Upper lobe of left lung (tissue), 6 donors: ENCODE data around the gene WIPF2. TPM values are rescaled to one million over a fixed set of nuclear protein-coding genes. Genes with fewer than 3 reads are reported as not detected.

Source experiments
- ATAC-seq, 2 donors: fragments of 200-7000 bp; cut with Tn5 transposase; one replicate each; pipeline ENCODE4 v1.9.1; 2022; ENCODE audit warnings: mild to moderate bottlenecking in 2 of 2, moderate library complexity in 2 of 2; ENCODE audit not compliant: low FRiP score in 2 of 2
- DNase-seq, 2 donors: peaks; one replicate each; pipeline ENCODE4 v3.0.0-alpha.2; 2019 to 2020
- H3K27ac ChIP-seq, 4 donors: fragments of 200-600 bp; sonication (generic); one replicate each; pipeline ENCODE4 v1.5.1; 2016 to 2019
- H3K27me3 ChIP-seq, 4 donors: fragments of 200-600 bp; sonication (generic); one replicate each; pipeline ENCODE4 v1.5.1; 2017 to 2019
- H3K36me3 ChIP-seq, 4 donors: fragments of 200-600 bp; sonication (generic); one replicate each; pipeline ENCODE4 v1.5.1; 2016 to 2019
- H3K4me1 ChIP-seq, 4 donors: fragments of 200-600 bp; sonication (generic); one replicate each; pipeline ENCODE4 v1.5.1; 2018 to 2019
- H3K4me3 ChIP-seq, 4 donors: fragments of 200-600 bp; sonication (generic); one replicate each; pipeline ENCODE4 v1.5.1; 2017 to 2019; ENCODE audit warnings: mild to moderate bottlenecking in 2 of 4, moderate library complexity in 1 of 4
- H3K9me3 ChIP-seq, 4 donors: fragments of 200-600 bp; sonication (generic); one replicate each; pipeline ENCODE4 v1.5.1; 2018 to 2019
- EP300 ChIP-seq, 4 donors: sonication (generic); formaldehyde crosslinking; IDR thresholded peaks; one replicate each; pipeline ENCODE4 v1.5.1; 2017; ENCODE audit warnings: antibody characterized with exemption in 4 of 4, control low read depth in 2 of 4
- POLR2A ChIP-seq, 4 donors: fragments of 450-650 bp; IDR thresholded peaks; one replicate each; pipeline ENCODE4 v1.5.1; 2016 to 2017; ENCODE audit warnings: antibody characterized with exemption in 4 of 4, mild to moderate bottlenecking in 2 of 4
- POLR2AphosphoS5 ChIP-seq, 2 donors: sonication (generic); formaldehyde crosslinking; IDR thresholded peaks; one replicate each; pipeline ENCODE4 v1.5.1; 2017; ENCODE audit warnings: antibody characterized with exemption in 2 of 2
- WGBS, 2 donors: methylation state at CpG; one replicate each; pipeline ENCODE4 v1.1.5; 2017 to 2018; 5-methylcytosine and 5-hydroxymethylcytosine counted together
- total RNA-seq, 6 donors: library from RNA; depleted of rRNA in 4 of 6; stranded (reverse); fragments of >200 nt in 4 of 6; gene quantifications; one replicate each; pipeline versions ENCODE4 v1.1.0 to v1.2.1, GENCODE V29; 2016 to 2021
- TF ChIP-seq, protein P1 (sequence below), 6 experiments: fragments of 450-650 bp in 4 of 6; fragments of 200-600 bp in 2 of 6; sonication (generic) in 2 of 6; IDR thresholded peaks; one replicate each; pipeline ENCODE4 v1.5.1; 2016 to 2019; ENCODE audit warnings: antibody characterized with exemption in 6 of 6
- donor health status: DM: no; HTN: no; CAD: no; lungs with moderate emphysema.
- donor health status: DM: no; HTN: yes; CAD: no; lungs with severe emphysema.

Gene WIPF2, protein sequence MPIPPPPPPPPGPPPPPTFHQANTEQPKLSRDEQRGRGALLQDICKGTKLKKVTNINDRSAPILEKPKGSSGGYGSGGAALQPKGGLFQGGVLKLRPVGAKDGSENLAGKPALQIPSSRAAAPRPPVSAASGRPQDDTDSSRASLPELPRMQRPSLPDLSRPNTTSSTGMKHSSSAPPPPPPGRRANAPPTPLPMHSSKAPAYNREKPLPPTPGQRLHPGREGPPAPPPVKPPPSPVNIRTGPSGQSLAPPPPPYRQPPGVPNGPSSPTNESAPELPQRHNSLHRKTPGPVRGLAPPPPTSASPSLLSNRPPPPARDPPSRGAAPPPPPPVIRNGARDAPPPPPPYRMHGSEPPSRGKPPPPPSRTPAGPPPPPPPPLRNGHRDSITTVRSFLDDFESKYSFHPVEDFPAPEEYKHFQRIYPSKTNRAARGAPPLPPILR
- 10 to 100 TPM; 19.9 to 39.8 (median 26.2) TPM for total RNA-seq

DNA sequence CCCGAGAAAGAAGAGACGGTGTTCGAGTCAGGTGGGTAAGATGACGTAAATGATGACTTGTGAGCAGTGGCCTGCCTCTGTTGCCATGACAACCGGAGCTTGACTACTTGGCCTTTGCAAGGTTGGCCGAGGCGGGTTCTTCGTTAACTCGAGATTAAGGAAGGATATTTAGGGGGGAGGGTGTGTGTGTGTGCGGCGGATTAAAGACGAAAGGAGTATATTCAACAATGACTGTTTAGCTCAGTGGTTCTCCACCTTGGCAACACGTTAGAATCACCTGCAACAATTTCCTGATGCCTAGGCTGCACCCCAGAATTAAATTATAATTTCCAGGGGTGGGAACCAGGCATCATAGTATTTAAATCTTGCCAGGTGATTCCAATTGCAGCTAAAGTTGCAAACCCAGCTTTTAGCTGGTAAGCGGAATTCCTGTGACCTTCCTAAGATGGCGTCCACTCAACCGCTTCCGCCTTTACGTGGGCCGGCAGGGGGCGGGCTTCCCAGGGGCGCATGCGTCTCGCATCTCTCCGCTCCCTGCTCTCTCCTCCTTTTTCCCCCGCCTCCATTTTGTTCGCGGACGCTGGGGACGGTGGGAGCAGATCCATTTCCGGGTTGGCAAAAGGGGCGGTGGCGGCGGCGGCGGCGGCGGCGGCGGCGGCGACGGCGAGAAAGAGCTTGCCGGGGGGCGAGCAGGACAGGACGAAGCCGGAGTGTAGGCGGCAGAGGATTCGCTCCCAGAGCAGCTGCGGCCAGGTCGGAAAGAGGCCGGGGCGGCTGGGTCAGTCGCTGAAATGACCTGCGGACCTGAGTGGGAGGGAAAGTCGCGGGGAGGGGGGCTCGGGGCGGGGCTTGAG lies at the start of gene WIPF2:
Gene WIPF2, plus strand, starts transcription at position 565 of the 854 bp plus-strand sequence. CDS start 37,156 bp downstream, outside the sequence.
- H3K9me3 ChIP-seq = no peaks in the 10 kb centered on the region
- TF ChIP-seq EP300 (IDR thresholded peaks at IDR 0.05) (no peak), POLR2A (IDR thresholded peaks at IDR 0.05) (peak in 3 of 4 donors; percentile 17 to 82 (median 17)), POLR2AphosphoS5 (IDR thresholded peaks at IDR 0.05) (peak; percentile 85 to 92)
- TF ChIP-seq, protein P1, sequence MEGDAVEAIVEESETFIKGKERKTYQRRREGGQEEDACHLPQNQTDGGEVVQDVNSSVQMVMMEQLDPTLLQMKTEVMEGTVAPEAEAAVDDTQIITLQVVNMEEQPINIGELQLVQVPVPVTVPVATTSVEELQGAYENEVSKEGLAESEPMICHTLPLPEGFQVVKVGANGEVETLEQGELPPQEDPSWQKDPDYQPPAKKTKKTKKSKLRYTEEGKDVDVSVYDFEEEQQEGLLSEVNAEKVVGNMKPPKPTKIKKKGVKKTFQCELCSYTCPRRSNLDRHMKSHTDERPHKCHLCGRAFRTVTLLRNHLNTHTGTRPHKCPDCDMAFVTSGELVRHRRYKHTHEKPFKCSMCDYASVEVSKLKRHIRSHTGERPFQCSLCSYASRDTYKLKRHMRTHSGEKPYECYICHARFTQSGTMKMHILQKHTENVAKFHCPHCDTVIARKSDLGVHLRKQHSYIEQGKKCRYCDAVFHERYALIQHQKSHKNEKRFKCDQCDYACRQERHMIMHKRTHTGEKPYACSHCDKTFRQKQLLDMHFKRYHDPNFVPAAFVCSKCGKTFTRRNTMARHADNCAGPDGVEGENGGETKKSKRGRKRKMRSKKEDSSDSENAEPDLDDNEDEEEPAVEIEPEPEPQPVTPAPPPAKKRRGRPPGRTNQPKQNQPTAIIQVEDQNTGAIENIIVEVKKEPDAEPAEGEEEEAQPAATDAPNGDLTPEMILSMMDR (IDR thresholded peaks at IDR 0.05) = peak; percentile 52 to 91 (median 82)
- peak; percentile 96 to 99 for DNase-seq
- peak; percentile 99 to 100 for ATAC-seq
- WGBS, 2 donors = 2 to 6% methylated on average over 25 to 34 of the region's 59 CpGs
- no peaks in the 10 kb centered on the region for H3K36me3 ChIP-seq
- peak within 1 kb of the TSS; percentile 60 to 85 (median 69) for H3K4me3 ChIP-seq
- peaks cover 14 to 27% (median 16%) of the 10 kb centered on the region in 4 donors for H3K4me1 ChIP-seq
- H3K27me3 ChIP-seq = no peaks in the 10 kb centered on the region
- H3K27ac ChIP-seq = peak within 1 kb of the TSS; percentile 90 to 97 (median 96)

DNA sequence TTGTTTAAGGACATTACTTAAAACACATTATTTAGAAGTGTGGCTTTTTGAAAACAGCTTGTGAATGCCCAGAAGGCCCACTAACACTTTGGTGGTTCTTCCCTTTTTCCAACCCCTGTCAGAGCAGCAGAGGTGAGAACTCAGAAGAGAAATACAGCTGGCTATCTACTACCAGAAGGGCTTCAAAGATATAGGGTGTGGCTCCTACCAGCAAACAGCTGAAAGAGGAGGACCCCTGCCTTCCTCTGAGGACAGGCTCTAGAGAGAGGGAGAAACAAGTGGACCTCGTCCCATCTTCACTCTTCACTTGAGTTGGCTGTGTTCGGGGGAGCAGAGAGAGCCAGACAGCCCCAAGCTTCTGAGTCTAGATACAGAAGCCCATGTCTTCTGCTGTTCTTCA lies 48.8 kb upstream of the WIPF2 start:
- Histone ChIP-seq H3K36me3 (peaks cover 22 to 95% (median 65%) of the 10 kb centered on the region in 4 donors), H3K4me1 (peaks cover 0 to 9% (median 4%) of the 10 kb centered on the region in 4 donors), H3K27me3 (no peaks in the 10 kb centered on the region), H3K4me3 (no peak overlapping the region), H3K27ac (no peak overlapping the region), H3K9me3 (no peaks in the 10 kb centered on the region)
- TF ChIP-seq POLR2AphosphoS5 (IDR thresholded peaks at IDR 0.05) (no peak), POLR2A (IDR thresholded peaks at IDR 0.05) (no peak), EP300 (IDR thresholded peaks at IDR 0.05) (no peak)
- TF ChIP-seq, protein P1 (IDR thresholded peaks at IDR 0.05) = no peak
- ATAC-seq = no peak
- WGBS, 2 donors = 93 to 100% methylated on average over 2 of the region's 2 CpGs
- DNase-seq = no peak

DNA sequence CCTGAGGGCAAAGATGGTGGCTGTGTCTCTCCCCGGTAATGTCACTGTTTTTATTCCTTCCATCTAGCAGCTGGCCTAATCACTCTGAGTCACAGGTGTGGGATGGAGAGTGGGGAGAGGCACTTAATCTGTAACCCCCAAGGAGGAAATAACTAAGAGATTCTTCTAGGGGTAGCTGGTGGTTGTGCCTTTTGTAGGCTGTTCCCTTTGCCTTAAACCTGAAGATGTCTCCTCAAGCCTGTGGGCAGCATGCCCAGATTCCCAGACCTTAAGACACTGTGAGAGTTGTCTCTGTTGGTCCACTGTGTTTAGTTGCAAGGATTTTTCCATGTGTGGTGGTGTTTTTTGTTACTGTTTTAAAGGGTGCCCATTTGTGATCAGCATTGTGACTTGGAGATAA lies 47.4 kb upstream of the WIPF2 start:
- WGBS, 2 donors = 100% methylated on average over 1 of the region's 1 CpG
- no peak for ATAC-seq
- H3K27me3 ChIP-seq = no peaks in the 10 kb centered on the region
- TF ChIP-seq EP300 (IDR thresholded peaks at IDR 0.05) = no peak
- no peak for TF ChIP-seq POLR2A (IDR thresholded peaks at IDR 0.05)
- no peak for TF ChIP-seq POLR2AphosphoS5 (IDR thresholded peaks at IDR 0.05)
- TF ChIP-seq, protein P1 (IDR thresholded peaks at IDR 0.05) = no peak
- H3K4me3 ChIP-seq = no peak overlapping the region
- H3K4me1 ChIP-seq = peaks cover 4 to 10% (median 8%) of the 10 kb centered on the region in 4 donors
- H3K9me3 ChIP-seq = no peaks in the 10 kb centered on the region
- H3K27ac ChIP-seq = no peak overlapping the region
- peaks cover 22 to 81% (median 57%) of the 10 kb centered on the region in 4 donors for H3K36me3 ChIP-seq
- no peak for DNase-seq

DNA sequence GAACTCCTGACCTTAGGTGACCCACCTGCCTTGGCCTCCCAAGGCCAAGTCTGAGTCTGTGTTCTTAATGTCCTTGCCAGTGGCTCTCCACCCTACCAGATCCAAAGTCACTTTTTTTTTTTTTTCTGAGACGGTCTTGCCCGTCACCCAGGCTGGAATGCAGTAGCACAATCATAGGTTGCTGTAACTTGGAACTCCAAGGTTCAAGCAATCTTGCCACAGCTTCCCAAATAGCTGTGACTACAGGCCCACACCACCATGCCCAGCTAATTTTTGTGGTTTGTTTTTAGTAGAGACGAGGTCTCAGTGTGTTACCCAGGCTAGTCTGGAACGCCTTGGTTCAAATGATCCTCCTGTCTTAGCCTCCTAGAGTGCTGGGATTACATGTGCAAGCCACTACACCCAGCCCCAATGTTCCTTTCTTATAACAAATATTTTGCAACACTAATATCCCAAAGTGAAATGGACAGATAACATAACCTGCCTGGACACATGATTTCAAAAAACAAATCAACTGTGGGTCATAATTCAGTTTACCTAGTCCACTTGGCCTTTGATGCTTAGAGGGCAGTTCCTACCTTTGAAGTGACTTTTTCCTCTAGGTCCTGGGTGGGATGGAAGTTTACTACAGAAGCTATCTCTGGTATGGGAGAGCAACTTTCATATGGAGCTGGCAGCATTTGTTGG lies 45.9 kb upstream of the WIPF2 start:
- DNase-seq (no peak), ATAC-seq (no peak)
- Histone ChIP-seq H3K36me3 (peaks cover 17 to 68% (median 43%) of the 10 kb centered on the region in 4 donors), H3K4me3 (no peak overlapping the region), H3K9me3 (no peaks in the 10 kb centered on the region), H3K27ac (no peak overlapping the region), H3K4me1 (peaks cover 18 to 21% (median 19%) of the 10 kb centered on the region in 4 donors), H3K27me3 (no peaks in the 10 kb centered on the region)
- TF ChIP-seq POLR2AphosphoS5 (IDR thresholded peaks at IDR 0.05) (no peak), POLR2A (IDR thresholded peaks at IDR 0.05) (no peak), EP300 (IDR thresholded peaks at IDR 0.05) (no peak)
- TF ChIP-seq, protein P1 (IDR thresholded peaks at IDR 0.05) = no peak
- 92 to 93% methylated on average over 4 of the region's 4 CpGs for WGBS, 2 donors
